Fibroblast of skin of abdomen (primary cell): ENCODE data around the gene SPINK9. TPM values are rescaled to one million over a fixed set of nuclear protein-coding genes. Genes with fewer than 3 reads are reported as not detected.
"Not testable (repeated sequence)": the region's sequence is repeated elsewhere in the genome, so short reads cannot be mapped to it uniquely, and the experiment has no call there.

ENCODE experiments used
- DNase-seq: peaks from one replicate; pipeline ENCODE4 v3.0.0-alpha.2; 2013
- polyA plus RNA-seq, 2 experiments: library from polyadenylated mRNA; unstranded; fragments of 120-200 nt; gene quantifications; one replicate each; pipeline ENCODE4 v1.2.1, GENCODE V29; 2013; ENCODE audit not compliant: insufficient read length in 2 of 2

Gene SPINK9, protein sequence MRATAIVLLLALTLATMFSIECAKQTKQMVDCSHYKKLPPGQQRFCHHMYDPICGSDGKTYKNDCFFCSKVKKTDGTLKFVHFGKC
- not detected for polyA plus RNA-seq (2013, experiment 1 of 2; ENCODE audit: insufficient read length)
- not detected for polyA plus RNA-seq (2013, experiment 2 of 2; ENCODE audit: insufficient read length)

DNA sequence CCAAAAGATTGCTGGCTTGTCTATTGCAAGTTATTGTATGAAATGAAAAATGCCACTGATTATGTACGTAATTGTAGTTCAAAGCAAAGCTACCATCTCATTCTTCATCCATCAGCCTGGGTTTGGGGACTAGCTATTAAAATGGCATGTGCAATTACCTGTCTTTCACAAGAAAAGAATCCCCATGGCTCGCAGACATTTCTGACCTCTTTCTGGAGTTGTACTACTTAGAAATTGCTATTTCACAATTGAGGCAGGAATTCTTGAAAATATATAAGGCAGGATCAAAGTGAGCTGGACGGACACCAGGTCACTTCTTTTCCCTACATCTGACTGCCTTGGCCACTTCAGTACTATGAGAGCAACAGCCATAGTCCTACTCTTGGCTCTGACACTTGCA, at the start of gene SPINK9:
SPINK9 (plus strand) TSS at position 301 of the 400 bp plus-strand sequence; CDS start at position 356, 55 bp downstream.
- no peak for DNase-seq

DNA sequence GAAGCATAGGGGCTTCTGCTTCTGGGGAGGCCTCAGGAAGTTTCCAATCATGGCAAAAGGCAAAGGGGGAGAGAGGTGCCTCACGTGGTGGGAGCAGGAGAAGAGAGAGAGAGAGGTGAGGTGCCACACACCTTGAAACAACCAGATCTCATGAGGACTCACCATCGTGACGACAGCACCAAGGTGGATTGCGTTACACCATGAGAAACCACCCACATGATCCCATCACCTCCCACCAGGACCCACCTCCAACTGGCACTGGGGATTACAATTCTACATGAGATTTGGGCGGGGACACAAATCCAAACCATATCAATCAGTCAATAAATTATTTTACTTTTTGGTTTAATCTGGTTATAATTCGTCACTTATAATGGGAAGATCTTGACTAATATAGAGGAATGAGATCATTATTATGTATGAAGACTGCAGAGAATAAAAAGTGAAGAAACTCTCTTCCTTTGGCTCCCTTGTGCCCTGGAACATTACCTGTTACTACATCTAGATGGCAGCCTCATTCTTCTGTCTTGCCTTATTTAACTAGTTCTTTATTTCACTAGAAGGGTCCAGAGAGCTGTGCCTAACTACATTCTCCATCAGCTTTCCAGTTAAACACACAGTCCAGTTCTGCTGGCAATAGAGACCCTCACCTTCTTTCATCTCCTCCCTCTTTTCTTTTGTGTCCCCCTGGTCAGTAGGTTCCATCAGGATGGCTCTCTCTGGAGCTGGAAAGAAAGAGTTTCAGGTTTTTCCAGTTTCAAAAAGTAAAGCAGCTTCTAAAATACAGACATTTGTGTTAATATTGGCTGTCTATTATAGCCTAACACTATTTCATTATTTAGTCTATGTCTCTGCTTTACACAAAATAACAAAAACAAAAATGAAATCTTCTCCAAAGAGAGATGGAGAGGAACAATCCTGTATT, 44.8 kb upstream of the SPINK9 start:
- DNase-seq, result no peak

DNA sequence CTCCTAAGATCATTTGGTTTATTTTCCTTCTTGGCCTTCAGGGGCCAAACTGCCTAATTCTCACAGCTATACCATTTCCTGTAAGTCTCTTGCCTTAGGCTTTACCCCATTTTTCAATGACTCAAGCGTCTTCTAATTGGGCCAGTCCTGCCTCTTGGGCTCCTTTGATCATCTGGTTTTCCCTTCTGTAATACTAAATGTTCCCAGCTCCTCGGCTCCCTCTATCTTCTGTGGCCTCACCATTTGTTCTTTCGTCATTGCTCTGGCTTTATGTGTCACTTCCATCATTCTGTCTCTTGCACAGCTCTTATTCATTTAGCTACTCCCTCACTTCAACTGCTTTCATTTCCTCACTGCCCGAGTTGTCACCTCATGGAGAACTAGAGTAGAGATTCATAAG, 37.6 kb upstream of the SPINK9 start:
- no peak for DNase-seq

DNA sequence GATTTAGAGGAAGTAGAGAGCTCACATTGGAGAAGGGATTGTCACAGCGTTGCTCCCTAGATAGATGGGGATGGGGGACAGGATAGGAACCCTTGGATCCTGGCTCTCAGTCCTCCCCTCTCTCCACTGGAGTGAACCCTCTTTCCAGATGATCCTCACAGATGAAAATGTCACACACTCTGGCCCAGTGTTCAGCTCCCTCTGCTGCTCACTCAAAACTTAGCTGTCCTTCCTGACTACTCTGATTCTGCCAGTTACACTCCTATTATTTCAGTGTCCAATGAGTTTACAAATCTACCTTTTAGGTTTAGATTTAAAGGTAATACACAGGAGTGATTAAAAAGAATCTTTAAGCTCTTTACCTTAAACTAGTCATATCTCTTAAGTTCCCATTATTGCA, 28.9 kb upstream of the SPINK9 start:
- no peak for DNase-seq

DNA sequence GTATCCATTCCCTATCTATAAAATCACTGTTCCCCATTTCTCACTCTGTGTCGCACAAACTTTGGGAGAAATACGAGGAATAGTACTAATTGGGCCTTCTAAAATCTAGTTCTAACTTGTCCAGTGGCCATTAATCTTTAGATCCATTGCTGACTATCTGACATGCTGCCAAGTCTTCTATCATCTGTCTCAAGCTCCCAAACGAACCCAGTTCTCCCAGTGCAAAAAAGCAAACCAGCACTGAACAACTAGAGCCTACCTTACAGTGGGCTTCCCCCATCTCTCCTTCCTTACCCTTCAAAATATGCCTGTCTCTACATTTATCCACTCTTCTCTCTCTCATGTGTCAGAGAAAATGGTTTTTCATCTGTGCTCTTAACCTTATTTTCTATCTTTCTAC, 26.3 kb upstream of the SPINK9 start:
- DNase-seq, result no peak

DNA sequence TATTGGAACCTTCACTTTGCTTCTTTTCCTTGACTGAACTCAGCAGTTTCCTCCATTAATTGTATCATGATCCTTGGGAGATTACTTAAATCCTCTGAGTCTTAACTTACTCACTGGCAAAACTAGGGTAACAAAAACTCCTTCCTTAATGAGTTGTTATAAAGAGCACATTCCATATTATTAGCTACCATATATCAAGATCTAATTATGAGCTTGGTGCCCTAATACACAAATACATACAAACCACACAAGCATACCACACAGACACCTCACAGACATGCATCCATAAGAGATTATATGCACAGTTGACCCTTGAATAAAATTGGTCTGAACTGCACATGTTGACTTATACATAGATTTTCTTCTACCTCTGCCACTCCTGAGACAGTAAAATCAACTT, 25.6 kb upstream of the SPINK9 start:
- DNase-seq, result no peak

DNA sequence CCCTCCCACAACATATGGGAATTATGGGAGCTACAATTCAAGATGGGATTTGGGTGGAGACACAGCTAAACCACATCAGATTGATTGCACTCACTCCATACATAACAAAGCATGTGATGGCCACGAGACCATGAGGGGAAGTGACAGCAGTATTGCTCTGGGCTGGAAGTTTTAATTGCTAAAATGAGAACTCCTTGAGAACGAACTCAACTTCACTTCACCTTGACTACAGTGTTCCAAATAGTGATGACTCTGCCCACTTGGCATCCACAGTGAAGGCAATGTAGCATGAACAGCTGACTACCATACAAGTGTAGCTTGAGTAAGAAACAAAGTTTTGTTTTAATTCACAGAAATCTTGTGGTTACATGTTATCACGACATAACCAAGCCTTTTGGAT, 23.9 kb upstream of the SPINK9 start:
- DNase-seq, result no peak

DNA sequence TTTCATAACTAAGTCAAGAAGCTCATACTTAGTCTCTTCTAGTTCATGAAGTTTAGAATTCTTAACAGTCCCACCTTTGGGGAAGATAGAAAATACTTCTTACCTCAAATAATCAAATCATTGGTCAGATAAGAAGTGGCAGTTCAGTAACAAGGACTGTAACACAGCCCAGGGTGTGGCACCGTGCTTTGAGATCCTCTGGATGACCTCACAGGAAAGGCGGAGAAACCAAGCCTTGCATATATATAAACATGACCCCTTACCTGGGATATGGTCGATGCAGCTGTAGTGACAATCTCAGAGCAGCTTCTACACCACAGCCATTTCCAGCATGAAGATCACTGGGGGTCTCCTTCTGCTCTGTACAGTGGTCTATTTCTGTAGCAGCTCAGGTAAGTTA, 23.2 kb upstream of the SPINK9 start, which contains the start of gene SPINK7:
SPINK7 (plus strand) TSS at position 271 of the 400 bp plus-strand sequence; CDS start at position 332, 61 bp downstream.
- DNase-seq, result no peak

DNA sequence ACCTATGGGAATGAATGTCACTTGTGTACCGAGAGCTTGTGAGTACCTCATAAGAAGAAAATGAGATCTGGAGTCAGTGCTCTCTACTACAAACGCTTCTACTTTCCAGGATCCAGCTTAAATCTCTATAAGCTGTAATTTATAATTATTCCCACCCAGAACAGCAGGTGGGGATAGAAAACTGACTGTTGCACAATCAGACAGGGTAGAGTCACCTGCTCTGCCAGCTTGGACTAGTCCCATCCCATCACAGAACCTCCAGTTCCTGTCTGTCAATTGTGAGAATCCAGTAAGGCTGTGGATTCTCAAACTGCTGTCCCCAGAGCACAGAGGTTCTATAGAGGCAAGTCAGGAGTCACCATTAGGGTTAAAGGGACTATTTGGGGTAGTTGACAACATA, 21.2 kb upstream of the SPINK9 start:
- DNase-seq, result no peak

DNA sequence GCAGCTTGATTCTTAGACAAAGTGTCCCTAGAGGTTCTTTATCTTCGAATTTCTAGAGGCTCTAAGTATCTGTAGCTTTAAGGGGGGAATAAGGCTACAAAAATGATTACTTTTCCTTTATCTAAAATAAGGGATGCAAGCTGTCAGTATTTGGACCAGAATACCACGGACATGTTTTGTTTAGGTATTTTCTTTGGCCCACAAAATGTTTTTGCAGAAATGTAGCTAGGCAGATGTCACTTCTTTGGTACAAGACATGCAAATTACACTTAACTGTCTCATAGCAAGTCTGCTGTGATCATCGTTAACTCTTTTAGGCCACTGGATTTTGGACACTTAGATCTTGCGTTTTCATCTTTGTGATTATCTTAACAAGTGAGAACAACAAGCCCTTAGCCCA, 20.6 kb upstream of the SPINK9 start:
- DNase-seq, result no peak

DNA sequence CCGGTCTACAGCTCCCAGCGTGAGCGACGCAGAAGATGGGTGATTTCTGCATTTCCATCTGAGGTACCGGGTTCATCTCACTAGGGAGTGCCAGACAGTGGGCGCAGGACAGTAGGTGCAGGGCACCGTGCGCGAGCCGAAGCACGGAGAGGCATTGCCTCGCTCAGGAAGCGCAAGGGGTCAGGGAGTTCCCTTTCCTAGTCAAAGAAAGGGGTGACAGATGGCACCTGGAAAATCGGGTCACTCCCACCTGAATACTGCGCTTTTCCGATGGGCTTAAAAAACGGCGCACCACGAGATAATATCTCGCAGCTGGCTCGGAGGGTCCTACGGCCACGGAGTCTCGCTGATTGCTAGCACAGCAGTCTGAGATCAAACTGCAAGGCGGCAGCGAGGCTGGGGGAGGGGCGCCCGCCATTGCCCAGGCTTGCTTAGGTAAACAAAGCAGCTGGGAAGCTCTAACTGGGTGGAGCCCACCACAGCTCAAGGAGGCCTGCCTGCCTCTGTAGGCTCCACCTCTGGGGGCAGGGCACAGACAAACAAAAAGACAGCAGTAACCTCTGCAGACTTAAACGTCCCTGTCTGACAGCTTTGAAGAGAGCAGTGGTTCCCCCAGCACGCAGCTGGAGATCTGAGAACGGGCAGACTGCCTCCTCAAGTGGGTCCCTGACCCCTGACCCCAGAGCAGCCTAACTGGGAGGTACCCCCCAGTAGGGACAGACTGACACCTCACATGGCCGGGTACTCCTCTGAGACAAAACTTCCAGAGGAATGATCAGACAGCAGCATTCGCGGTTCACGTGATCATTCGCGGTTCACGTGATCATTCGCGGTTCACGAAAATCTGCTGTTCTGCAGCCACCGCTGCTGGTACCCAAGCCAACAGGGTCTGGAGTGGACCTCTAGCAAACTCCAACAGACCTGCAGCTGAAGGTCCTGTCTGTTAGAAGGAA, 15.1 kb upstream of the SPINK9 start:
- not testable (repeated sequence) for DNase-seq

DNA sequence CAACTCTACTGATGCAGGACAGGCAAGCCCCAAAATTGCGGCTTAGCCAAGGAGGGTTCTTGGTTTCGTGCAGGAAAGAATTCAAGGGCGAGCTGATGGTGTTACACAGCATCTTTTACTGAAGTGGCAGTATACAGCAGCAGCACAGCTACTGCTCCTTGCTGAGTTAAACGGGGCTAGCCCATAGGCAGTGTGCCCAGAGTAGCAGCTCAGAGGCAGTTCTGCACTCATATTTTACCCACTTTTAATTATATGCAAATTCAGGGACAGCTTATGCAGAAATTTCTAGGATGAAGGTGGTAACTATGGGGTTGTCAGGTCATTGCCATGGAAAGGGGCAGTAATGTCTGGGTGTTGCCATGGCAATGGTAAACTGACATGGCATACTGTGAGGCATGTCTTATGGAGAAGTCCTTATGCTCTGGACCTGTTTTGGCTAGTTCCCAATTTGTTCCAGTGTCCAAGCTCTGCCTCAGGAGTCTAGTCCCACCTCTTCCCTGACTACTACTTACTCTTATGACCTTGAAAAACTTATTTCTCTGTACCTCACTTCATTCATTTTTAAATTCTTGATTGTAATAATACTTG, 2.0 kb upstream of the SPINK9 start:
- no peak for DNase-seq

DNA sequence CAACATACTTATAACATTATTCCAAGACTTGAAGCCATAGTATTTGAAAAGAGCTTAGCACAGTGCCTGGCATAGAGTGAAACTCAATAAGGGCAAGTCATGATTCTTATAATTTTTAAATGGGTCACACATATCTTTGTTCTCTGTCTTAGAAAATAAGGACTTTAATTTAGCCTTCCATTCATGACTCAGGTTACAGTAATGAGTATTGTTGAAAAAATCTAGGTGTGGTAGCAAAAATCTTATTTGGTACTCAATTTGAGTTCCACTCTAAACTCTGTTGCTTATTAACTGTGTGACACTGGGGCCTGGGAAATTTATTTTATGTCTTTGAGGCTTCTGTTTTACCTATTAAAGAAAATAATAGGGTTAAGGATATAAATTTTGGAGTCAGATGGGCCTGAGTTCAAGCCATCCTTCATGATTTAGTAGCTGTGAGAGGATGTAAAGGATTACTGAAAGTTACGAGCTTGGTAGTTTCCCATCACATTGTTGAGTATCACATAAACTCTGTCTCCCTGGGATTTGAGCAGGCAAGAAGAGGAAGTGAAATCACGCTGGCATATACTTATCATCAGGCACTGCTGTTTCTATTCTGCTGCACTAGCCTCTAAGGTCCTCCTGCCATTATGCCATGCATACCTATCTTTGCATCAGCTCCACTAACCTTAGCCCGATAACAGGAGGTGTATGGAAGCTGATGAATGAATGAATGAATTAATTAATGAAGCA, 1.5 kb downstream of the SPINK9 start:
- DNase-seq, result no peak

DNA sequence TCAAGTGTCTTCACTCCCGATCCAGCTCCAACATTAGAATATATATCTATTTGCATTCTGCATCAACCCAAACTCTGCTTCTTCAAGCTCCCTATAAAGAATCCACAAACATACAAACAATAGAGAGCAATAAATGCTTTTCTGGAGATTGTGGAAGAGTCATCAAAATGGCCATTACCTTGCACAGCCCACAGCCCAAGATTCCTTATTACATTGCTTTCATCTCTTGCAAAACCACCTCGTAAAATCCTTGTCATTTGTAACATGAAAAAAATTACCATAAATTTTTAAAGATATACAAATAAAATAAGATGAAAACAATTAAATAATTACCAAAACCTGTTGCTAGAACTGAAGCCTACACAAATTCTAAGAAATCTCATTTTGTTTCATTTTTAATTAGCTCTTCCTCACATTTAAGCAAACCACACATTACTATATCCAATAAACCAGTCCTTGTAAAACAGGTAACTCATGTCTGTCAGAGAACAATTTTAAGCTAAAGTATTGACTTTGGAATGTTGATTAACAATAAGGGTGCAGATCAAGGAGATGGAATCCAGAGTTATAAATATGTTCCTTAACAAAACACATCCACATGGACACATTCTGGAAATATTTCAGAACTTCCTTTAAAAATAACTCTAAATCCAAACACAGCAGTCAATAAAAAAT, 7.1 kb downstream of the SPINK9 start:
- DNase-seq, result no peak

DNA sequence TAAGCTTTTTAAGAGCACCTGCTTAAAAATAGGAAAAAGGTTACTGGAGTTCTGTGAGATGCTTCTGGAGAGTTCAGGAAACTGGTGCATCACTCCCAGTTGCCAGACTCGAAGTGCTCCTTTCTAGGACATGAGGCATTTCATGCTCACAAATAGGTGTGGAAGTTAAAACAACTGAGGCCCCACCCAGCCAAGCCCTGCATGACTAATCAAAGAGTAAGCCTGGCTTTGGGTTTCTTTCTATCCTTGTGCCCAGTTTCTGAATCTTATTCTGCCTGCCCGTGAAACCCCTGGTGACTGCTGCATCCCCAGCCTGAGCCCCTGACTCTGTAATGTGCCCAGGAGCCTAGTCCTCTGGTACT, 7.7 kb downstream of the SPINK9 start:
- DNase-seq, result no peak

DNA sequence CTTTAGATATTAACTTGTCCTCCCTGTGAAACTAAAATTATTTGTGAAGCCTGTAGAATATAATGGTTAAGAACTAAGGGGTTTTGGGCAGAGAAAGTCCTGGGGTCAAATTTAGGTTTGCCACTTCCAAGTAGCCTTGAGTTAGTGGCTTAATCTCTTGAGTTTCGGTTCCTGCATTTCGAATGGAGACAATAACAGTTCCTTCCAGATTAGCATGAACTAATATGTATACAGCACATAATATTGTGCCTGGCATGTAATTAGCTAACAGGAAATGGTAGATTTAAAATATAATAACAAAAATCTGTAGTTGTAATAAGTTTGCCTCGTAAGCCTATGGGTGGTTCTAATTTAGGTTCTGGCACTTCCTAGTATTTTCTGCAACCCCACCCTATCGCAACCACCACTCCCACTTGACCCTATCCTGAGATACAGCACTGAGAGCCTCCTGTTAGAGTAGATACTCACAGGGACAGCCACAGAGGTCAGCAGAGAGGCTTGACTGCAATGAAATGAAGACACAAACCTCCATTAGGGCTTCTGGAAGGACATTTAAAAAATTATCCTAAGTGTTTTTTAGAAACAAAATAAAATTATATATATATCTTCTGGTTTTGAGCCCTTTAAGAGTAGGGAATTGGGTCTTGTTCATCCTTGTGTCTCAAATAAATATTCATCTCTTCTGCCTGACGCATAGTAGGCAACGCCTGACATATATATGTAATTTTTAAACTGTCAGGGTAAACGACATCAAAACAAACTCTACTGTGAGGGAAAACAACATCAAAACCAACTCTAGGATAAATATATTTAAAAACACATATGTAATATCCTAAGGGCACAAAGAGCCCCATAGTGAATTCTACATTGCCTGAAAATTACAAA, 8.5 kb downstream of the SPINK9 start:
- DNase-seq, result no peak

DNA sequence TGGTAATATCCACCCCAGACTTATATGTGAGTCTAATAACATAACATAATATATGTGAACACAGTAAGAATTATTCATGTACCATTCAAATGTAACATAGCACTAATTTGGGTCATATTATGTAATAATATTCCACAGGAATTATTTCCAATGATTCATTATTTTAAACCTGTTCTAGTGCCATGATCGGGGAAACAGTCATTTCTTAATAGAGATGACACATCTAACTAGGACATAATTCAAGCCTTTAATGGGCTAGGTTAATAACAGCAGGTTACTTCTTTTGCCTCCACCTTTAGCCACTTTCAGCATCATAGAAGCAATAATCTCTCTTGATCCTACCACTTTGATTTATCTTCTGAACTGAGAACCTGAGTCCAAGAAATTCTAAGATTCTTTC, 12.3 kb downstream of the SPINK9 start:
- no peak for DNase-seq

DNA sequence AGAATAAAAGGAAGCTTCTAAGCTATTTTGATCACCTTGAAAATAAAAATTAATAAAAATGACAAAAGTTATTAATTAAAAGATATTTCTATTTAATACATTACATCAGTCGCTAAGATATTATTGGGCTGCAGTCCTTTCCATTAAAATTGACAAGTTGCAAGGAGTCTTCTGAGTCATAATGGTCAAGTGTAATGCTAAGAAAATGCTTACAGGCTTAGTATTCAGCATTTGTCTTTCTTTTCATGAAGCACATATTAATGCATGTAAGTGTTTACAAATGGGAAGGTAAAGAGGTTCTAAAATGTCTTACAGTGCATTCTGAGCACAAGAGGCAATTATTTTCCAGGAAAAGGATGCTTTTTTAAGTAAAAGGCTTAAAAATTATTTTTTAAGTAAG, 17.3 kb downstream of the SPINK9 start:
- no peak for DNase-seq

DNA sequence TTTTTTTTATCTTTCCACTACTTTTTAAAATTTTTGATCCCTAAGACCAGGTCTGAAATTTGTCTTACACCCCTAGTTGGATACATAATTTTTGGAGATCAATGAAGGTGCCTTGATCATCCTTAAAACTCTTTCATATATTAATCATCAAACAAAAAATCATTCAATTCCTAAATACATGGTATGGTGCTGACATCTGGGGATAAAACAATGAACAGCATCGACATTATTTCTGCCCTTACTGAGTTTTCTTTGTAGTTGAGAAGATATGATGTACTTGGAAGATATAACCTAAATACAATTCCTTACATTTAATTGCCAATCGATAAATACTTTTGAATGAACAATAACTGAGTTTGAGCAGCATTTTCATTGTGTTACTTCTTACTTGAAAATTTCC, 18.3 kb downstream of the SPINK9 start:
- DNase-seq, result no peak

DNA sequence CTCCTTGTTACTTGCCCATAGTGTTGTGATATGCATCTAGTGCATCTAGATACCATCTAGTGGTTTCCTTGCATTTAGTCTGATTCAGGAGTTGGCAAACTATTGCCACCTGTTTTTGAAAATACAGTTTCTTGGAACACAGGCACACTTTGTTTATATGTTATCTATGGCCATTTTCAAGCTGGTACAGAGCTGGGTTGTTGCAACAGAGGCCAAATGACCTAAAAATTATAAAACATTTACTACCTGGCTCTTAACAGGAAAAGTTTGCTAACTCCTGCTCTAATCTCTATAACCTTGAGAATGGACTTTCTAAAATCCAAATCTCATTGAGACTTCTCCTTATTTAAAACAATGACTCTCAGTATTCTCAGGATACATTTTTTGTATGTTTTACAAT, 29.0 kb downstream of the SPINK9 start:
- no peak for DNase-seq
